T-cell (primary cell): ENCODE results near the gene C19orf47. TPM values are rescaled to one million over a fixed set of nuclear protein-coding genes. Genes with fewer than 3 reads are reported as not detected.

Source experiments
- ATAC-seq, 4 experiments: fragments of 200-7000 bp in 3 of 4; fragments of 150-1000 bp in 1 of 4; cut with Tn5 transposase; replicated peaks in 1 of 4; 1 replicate in 3 of 4; 2 replicates in 1 of 4; pipeline ENCODE4 v1.10.0; 2021; ENCODE audit warnings: moderate library complexity in 3 of 4, mild to moderate bottlenecking in 2 of 4, moderate number of reproducible peaks in 1 of 4
- CTCF ChIA-PET, 2 donors: fragments of 300-600 bp; sonication (Branson Sonifier 250); formaldehyde crosslinking; loops; one replicate each; lab custom pipeline; 2022; ENCODE audit warnings: antibody characterized with exemption in 2 of 2; lab: Charles Lee
- POLR2A ChIA-PET, 2 donors: fragments of 300-600 bp; sonication (Branson Sonifier 250); formaldehyde crosslinking; loops; one replicate each; lab custom pipeline; 2022; ENCODE audit warnings: antibody characterized with exemption in 2 of 2; lab: Charles Lee
- DNase-seq, 35 experiments: peaks; one replicate each; pipeline versions ENCODE4 v3.0.0 to v3.0.0-alpha.2; 2013 to 2023
- H3K27ac ChIP-seq: one replicate; pipeline ENCODE4 v1.5.1; 2013; ENCODE audit warnings: low read length
- H3K27me3 ChIP-seq, 2 experiments: replicated peaks in 1 of 2; 1 replicate in 1 of 2; 2 replicates in 1 of 2; pipeline versions ENCODE4 v1.6.1 to v1.7.0; 2013; ENCODE audit warnings: low read length in 1 of 2, mixed read lengths in 1 of 2; ENCODE audit not compliant: control insufficient read depth in 2 of 2, insufficient read depth in 2 of 2; ENCODE audit errors: extremely low read depth in 1 of 2
- H3K36me3 ChIP-seq, 2 donors: 1 replicate in 1 of 2; 2 replicates in 1 of 2; pipeline versions ENCODE4 v1.6.1 to v1.7.0; 2013; ENCODE audit warnings: low read length in 1 of 2; ENCODE audit not compliant: control insufficient read depth in 2 of 2, insufficient read depth in 1 of 2; ENCODE audit errors: extremely low read depth in 1 of 2
- H3K4me1 ChIP-seq, 2 experiments: 1 replicate in 1 of 2; 2 replicates in 1 of 2; pipeline versions ENCODE4 v1.6.1 to v1.7.0; 2013; ENCODE audit warnings: low read length in 2 of 2, mixed read lengths in 1 of 2; ENCODE audit not compliant: insufficient read depth in 2 of 2, control insufficient read depth in 1 of 2; ENCODE audit errors: extremely low read depth in 1 of 2
- H3K4me3 ChIP-seq, 2 donors: 1 replicate in 1 of 2; 2 replicates in 1 of 2; pipeline versions ENCODE4 v1.5.1 to v1.7.0; 2013; ENCODE audit warnings: mild to moderate bottlenecking in 2 of 2, low read length in 1 of 2, moderate library complexity in 1 of 2; ENCODE audit not compliant: control insufficient read depth in 1 of 2; ENCODE audit errors: extremely low read depth in 1 of 2
- H3K9me3 ChIP-seq: 2 replicates; pipeline ENCODE4 v1.7.0; 2013
- H3K27ac Mint-ChIP-seq, 2 donors: one replicate each; pipeline ENCODE4 v1.8.0; 2020 to 2021; ENCODE audit warnings: mild to moderate bottlenecking in 2 of 2, mixed read lengths in 2 of 2
- H3K27me3 Mint-ChIP-seq, 2 donors: one replicate each; pipeline ENCODE4 v1.8.0; 2021 to 2022; ENCODE audit warnings: mixed read lengths in 2 of 2
- H3K36me3 Mint-ChIP-seq: one replicate; pipeline ENCODE4 v1.8.0; 2021; ENCODE audit warnings: mixed read lengths
- H3K4me1 Mint-ChIP-seq, 3 donors: one replicate each; pipeline ENCODE4 v1.8.0; 2020 to 2022; ENCODE audit warnings: mixed read lengths in 3 of 3, mild to moderate bottlenecking in 1 of 3
- H3K4me3 Mint-ChIP-seq, 3 donors: one replicate each; pipeline ENCODE4 v1.8.0; 2020 to 2022; ENCODE audit warnings: mild to moderate bottlenecking in 3 of 3, mixed read lengths in 3 of 3, moderate library complexity in 3 of 3
- H3K9me3 Mint-ChIP-seq, 3 donors: one replicate each; pipeline ENCODE4 v1.8.0; 2020 to 2022; ENCODE audit warnings: mixed read lengths in 3 of 3
- WGBS: methylation state at CpG from one replicate; pipeline ENCODE4 v1.1.5; 2013; ENCODE audit warnings: missing lambda C conversion rate; ENCODE audit not compliant: insufficient coverage; 5-methylcytosine and 5-hydroxymethylcytosine counted together
- total RNA-seq, 35 experiments: library from RNA in 6 of 35; stranded (reverse) in 6 of 35; fragments of 120-200 nt in 1 of 35; gene quantifications; one replicate each; pipeline versions ENCODE4 v1.2.1 to v1.2.4 and lab custom pipeline; 2013 to 2026

The C19orf47 gene
- total RNA-seq, 5 donors from 2014 or later (not counting 1 experiment from before 2014, with no cell fraction given), result 12.4 to 14.8 (median 14.5) TPM

- ChIA-PET CTCF (interaction anchor here in 1 of 2 donors (0.6 kb wide), 1 partner anchor 13 kb away, joined by 3 read pairs; no protein-coding TSS in a partner anchor), POLR2A (no interaction called here)
- H3K36me3 ChIP-seq, result no peaks in the 10 kb centered on the region
- Mint-ChIP-seq H3K4me3 (no peak overlapping the region), H3K9me3 (no peaks in the 10 kb centered on the region), H3K4me1 (peaks cover 4 to 6% (median 6%) of the 10 kb centered on the region in 3 donors), H3K27ac (no peak overlapping the region), H3K36me3 (peaks cover 3% of the 10 kb centered on the region), H3K27me3 (no peaks in the 10 kb centered on the region)
- DNase-seq, result no peak
- H3K4me1 ChIP-seq, result peaks cover 0 to 10% of the 10 kb centered on the region in 2 experiments
- ATAC-seq, result no peak
- peaks cover 0 to 14% of the 10 kb centered on the region in 2 experiments for H3K27me3 ChIP-seq
- H3K9me3 ChIP-seq, result no peaks in the 10 kb centered on the region
- no peak overlapping the region for H3K27ac ChIP-seq
- WGBS, result 91% methylated on average over 32 of the region's 41 CpGs
- H3K4me3 ChIP-seq, result no peak overlapping the region
Measured at GRCh38 chr19:40393894-40394815, 46.0 kb upstream of the C19orf47 start.

DNA sequence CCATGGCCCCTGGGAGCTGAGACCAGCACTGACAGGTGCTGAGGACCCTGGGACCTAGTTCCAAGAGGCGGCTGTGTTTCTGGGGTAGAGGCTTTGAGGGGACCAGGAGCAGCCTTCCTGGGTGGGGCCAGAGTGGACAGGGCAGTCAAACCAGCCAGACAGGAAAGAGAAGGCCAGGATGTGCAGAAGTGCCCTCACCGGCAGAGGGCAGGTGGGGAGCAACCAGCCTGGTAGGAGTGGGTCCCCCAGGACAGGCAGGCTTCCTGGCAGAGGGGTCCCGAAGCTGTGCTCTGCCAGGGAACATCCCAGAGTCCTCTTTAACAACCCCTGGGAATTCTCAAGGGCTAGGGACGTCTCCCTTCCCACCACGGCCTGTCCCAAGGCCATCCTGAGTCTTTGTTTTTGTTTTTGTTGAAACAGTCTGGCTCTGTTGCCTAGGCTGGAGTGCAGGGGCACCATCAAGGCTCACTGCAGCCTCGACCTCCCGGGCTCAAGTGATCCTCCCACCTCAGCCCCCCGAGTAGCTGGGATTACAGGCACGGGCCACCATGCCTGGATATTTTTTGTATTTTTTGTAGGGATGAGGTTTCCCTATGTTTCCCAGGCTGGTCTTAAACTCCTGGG, 44.8 kb upstream of the C19orf47 start:
- H3K36me3 ChIP-seq, result no peaks in the 10 kb centered on the region
- peak in 1 of 4 experiments; percentile 23 for ATAC-seq
- Mint-ChIP-seq H3K27me3 (no peaks in the 10 kb centered on the region), H3K36me3 (no peaks in the 10 kb centered on the region), H3K4me3 (no peak overlapping the region), H3K27ac (no peak overlapping the region), H3K4me1 (no peaks in the 10 kb centered on the region), H3K9me3 (no peaks in the 10 kb centered on the region)
- H3K4me1 ChIP-seq, result no peaks in the 10 kb centered on the region
- no peak overlapping the region for H3K4me3 ChIP-seq
- peaks cover 0 to 9% of the 10 kb centered on the region in 2 experiments for H3K27me3 ChIP-seq
- no peaks in the 10 kb centered on the region for H3K9me3 ChIP-seq
- POLR2A ChIA-PET, result no interaction called here
- CTCF ChIA-PET, result no interaction called here
- 46% methylated on average over 3 of the region's 9 CpGs for WGBS
- no peak overlapping the region for H3K27ac ChIP-seq
- no peak for DNase-seq

DNA sequence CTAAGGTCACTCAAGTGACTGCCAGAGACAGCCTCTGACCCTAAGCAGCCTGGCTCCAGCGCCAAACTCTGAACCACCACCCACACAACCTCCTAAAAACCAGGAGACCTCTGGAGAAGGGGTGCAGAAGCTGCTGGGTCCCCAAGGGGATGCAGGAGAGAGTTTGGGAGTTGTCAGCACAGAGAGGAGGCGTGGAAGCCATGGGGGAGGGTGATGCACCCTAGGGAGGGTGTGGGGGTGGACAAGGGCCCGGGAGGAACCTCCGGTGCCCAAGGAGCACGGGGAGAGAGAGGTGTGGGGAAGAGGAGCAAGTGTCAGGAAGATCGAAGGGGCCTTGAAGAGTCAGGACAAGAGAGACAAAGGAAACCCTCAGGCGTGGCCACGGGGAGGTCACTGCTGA, 43.9 kb upstream of the C19orf47 start:
- H3K4me3 ChIP-seq, result no peak overlapping the region
- Mint-ChIP-seq H3K36me3 (no peaks in the 10 kb centered on the region), H3K27me3 (no peaks in the 10 kb centered on the region), H3K9me3 (no peaks in the 10 kb centered on the region), H3K4me1 (peaks cover 0 to 2% (median 0%) of the 10 kb centered on the region in 3 donors), H3K4me3 (no peak overlapping the region), H3K27ac (no peak overlapping the region)
- no peaks in the 10 kb centered on the region for H3K9me3 ChIP-seq
- CTCF ChIA-PET, result no interaction called here
- no peaks in the 10 kb centered on the region for H3K4me1 ChIP-seq
- H3K36me3 ChIP-seq, result no peaks in the 10 kb centered on the region
- DNase-seq, result no peak
- H3K27ac ChIP-seq, result no peak overlapping the region
- POLR2A ChIA-PET, result no interaction called here
- ATAC-seq, result no peak
- 78% methylated on average over 6 of the region's 8 CpGs for WGBS
- peaks cover 0 to 9% of the 10 kb centered on the region in 2 experiments for H3K27me3 ChIP-seq

GRCh38 chr19:40390084-40390742, 42.0 kb upstream of the C19orf47 start, which contains the start of gene HIPK4:
Gene HIPK4 (minus strand): TSS chr19:40390181. CDS start chr19:40389902, 279 bp downstream.
- Mint-ChIP-seq H3K4me3 (no peak within 1 kb of the TSS), H3K27me3 (no peaks in the 10 kb centered on the region), H3K4me1 (peaks cover 0 to 6% (median 0%) of the 10 kb centered on the region in 3 donors), H3K9me3 (no peaks in the 10 kb centered on the region), H3K27ac (no peak within 1 kb of the TSS), H3K36me3 (no peaks in the 10 kb centered on the region)
- H3K27ac ChIP-seq, result no peak within 1 kb of the TSS
- 84% methylated on average over 8 of the region's 10 CpGs for WGBS
- ATAC-seq, result no peak
- peaks cover 0 to 9% of the 10 kb centered on the region in 2 experiments for H3K27me3 ChIP-seq
- CTCF ChIA-PET, result interaction anchor here in 1 of 2 donors (0.6 kb wide), 1 partner anchor 68 kb away, joined by 3 read pairs; no protein-coding TSS in a partner anchor
- H3K4me3 ChIP-seq, result no peak within 1 kb of the TSS
- H3K4me1 ChIP-seq, result no peaks in the 10 kb centered on the region
- H3K36me3 ChIP-seq, result no peaks in the 10 kb centered on the region
- POLR2A ChIA-PET, result interaction anchor here in 1 of 2 donors (0.6 kb wide), 1 partner anchor 1723 kb away, joined by 4 read pairs; no protein-coding TSS in a partner anchor
- no peak for DNase-seq
- no peaks in the 10 kb centered on the region for H3K9me3 ChIP-seq

- no peaks in the 10 kb centered on the region for H3K9me3 Mint-ChIP-seq
- 95% methylated on average over 29 of the region's 33 CpGs for WGBS
- H3K4me3 ChIP-seq, result no peak overlapping the region
- H3K4me1 Mint-ChIP-seq, result peaks cover 0 to 6% (median 0%) of the 10 kb centered on the region in 3 donors
- no peak for ATAC-seq
- no peaks in the 10 kb centered on the region for H3K9me3 ChIP-seq
- no peak for DNase-seq
- ChIA-PET POLR2A (no interaction called here), CTCF (no interaction called here)
- H3K4me1 ChIP-seq, result no peaks in the 10 kb centered on the region
- no peaks in the 10 kb centered on the region for H3K27me3 Mint-ChIP-seq
- H3K27ac Mint-ChIP-seq, result no peak overlapping the region
- no peaks in the 10 kb centered on the region for H3K36me3 ChIP-seq
- H3K27ac ChIP-seq, result no peak overlapping the region
- peaks cover 0 to 9% of the 10 kb centered on the region in 2 experiments for H3K27me3 ChIP-seq
- H3K36me3 Mint-ChIP-seq, result no peaks in the 10 kb centered on the region
- no peak overlapping the region for H3K4me3 Mint-ChIP-seq
Measured at GRCh38 chr19:40389404-40390083, 41.3 kb upstream of the C19orf47 start.
